Nucleus accumbens (tissue), 56 donors: ENCODE measurements around the gene PDHA2.
A peak's percentile ranks its signal among the peaks of the same experiment; 100 is the strongest.
"Not testable (repeated sequence)": the region's sequence is repeated elsewhere in the genome, so short reads cannot be mapped to it uniquely, and the experiment has no call there.

Experiments
- DNase-seq, 56 donors: peaks; one replicate each; lab custom pipeline; 2025; lab: John Stamatoyannopoulos, UW

The PDHA2 gene

GRCh38 chr4:95839891-95840290 lies at the start of gene PDHA2:
Gene PDHA2, plus strand, starts transcription at chr4:95840093. Its CDS starts 58 bp downstream, at chr4:95840151.
- no peak for DNase-seq

- no peak for DNase-seq
These were observed 41.9 kb upstream of the PDHA2 start for GRCh38 chr4:95798003-95798402.

GRCh38 chr4:95798727-95799126 lies 41.2 kb upstream of the PDHA2 start:
- no peak for DNase-seq

- no peak for DNase-seq
These were observed 18.0 kb upstream of the PDHA2 start for GRCh38 chr4:95821867-95822266.

GRCh38 chr4:95825546-95825945 lies 14.3 kb upstream of the PDHA2 start:
- no peak for DNase-seq

GRCh38 chr4:95830651-95831050 lies 9.2 kb upstream of the PDHA2 start:
- DNase-seq: no peak

GRCh38 chr4:95831166-95831565 lies 8.7 kb upstream of the PDHA2 start:
- no peak for DNase-seq

- no peak for DNase-seq
These were observed 6.1 kb upstream of the PDHA2 start for GRCh38 chr4:95833711-95834194.

GRCh38 chr4:95835672-95836071 lies 4.2 kb upstream of the PDHA2 start:
- DNase-seq: peak in 4 of 56 donors; percentile 0 to 4 (median 2)

GRCh38 chr4:95838192-95838591 lies 1.7 kb upstream of the PDHA2 start:
- DNase-seq: no peak

- no peak for DNase-seq
These were observed 8.1 kb downstream of the PDHA2 start for GRCh38 chr4:95847908-95848460.

- peak in 1 of 56 donors; percentile 2 for DNase-seq
These were observed 10.3 kb downstream of the PDHA2 start for GRCh38 chr4:95850161-95850560.

GRCh38 chr4:95857761-95858160 lies 17.9 kb downstream of the PDHA2 start:
- no peak for DNase-seq

- no peak for DNase-seq
These were observed 28.0 kb downstream of the PDHA2 start for GRCh38 chr4:95867919-95868318.

- DNase-seq: not testable (repeated sequence)
These were observed 29.5 kb downstream of the PDHA2 start for GRCh38 chr4:95869414-95869813.

- DNase-seq: no peak
These were observed 30.1 kb downstream of the PDHA2 start for GRCh38 chr4:95869961-95870500.

GRCh38 chr4:95877636-95878035 lies 37.7 kb downstream of the PDHA2 start:
- DNase-seq: no peak

- DNase-seq: no peak
These were observed 47.7 kb downstream of the PDHA2 start for GRCh38 chr4:95887551-95887950.

GRCh38 chr4:95889662-95890061 lies 49.8 kb downstream of the PDHA2 start:
- DNase-seq: no peak
